Measurements from ENCODE around the gene RHOD.

DNA sequence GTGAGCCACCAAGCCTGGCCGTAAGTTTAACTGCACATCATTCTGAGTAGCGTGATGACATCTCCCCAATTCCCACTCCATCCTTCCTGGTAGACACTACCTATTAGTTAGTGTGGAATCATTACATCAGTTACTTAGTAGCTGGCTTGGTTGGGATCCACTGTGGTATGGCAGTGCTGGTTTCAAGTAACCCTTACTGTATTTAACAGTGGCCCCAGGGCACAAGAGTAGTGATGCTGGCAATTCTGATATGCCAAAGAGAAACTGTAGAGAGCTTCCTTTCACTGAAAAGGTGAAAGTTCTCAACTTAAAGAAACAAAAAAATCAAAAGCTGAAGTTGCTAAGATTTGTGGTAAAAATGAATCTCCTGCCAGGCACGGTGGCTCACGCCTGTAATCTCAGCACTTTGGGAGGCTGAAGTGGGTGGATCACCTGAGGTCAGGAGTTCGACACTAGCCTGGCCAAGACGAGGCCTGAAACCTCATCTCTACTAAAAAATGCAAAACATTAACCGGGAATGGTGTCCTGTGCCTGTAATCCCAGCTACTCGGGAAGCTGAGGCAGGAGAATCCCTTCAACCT is 27.2 kb downstream of the RHOD start:
- TF ChIP-seq EZH2 (IDR thresholded peaks at IDR 0.05; ENCODE audit: low read length): no peak
- TF ChIP-seq, protein P1, sequence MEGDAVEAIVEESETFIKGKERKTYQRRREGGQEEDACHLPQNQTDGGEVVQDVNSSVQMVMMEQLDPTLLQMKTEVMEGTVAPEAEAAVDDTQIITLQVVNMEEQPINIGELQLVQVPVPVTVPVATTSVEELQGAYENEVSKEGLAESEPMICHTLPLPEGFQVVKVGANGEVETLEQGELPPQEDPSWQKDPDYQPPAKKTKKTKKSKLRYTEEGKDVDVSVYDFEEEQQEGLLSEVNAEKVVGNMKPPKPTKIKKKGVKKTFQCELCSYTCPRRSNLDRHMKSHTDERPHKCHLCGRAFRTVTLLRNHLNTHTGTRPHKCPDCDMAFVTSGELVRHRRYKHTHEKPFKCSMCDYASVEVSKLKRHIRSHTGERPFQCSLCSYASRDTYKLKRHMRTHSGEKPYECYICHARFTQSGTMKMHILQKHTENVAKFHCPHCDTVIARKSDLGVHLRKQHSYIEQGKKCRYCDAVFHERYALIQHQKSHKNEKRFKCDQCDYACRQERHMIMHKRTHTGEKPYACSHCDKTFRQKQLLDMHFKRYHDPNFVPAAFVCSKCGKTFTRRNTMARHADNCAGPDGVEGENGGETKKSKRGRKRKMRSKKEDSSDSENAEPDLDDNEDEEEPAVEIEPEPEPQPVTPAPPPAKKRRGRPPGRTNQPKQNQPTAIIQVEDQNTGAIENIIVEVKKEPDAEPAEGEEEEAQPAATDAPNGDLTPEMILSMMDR (optimal IDR thresholded peaks at IDR 0.05 in 1 of 3, IDR thresholded peaks at IDR 0.05 in 1 of 3, conservative IDR thresholded peaks at IDR 0.05 in 1 of 3; ENCODE audit: extremely low read depth in 1 of 3, insufficient read depth in 2 of 3, low read length in 3 of 3): no peak

Data from keratinocyte (primary cell).